MCF 10A (cell line): ENCODE measurements around the gene GSG1L. TPM values are rescaled to one million over a fixed set of nuclear protein-coding genes. Genes with fewer than 3 reads are reported as not detected.

Source experiments
- BruUV-seq: library from RNA; stranded (reverse); fragments of 400-500 nt; replicated peaks from 2 replicates; lab custom pipeline; 2021; lab: Mats Ljungman, UMichigan
- CTCF ChIA-PET: fragments of 300-600 bp; sonication (Branson Sonifier 250); formaldehyde crosslinking; extraction: SDS; loops from one replicate; lab custom pipeline; 2021; ENCODE audit warnings: antibody characterized with exemption, inconsistent platforms; lab: Yijun Ruan, JAX
- POLR2A ChIA-PET: fragments of 300-600, 350-650 bp; sonication (Branson Sonifier 250); formaldehyde crosslinking; extraction: SDS; loops from one replicate; lab custom pipeline; 2020; ENCODE audit warnings: antibody characterized with exemption, inconsistent platforms; lab: Yijun Ruan, JAX
- DNase-seq: peaks from one replicate; pipeline ENCODE4 v3.0.0-alpha.2; 2018; ENCODE audit not compliant: unreplicated experiment
- H3K27ac Mint-ChIP-seq: one replicate; pipeline ENCODE4 v1.8.0; 2022; ENCODE audit warnings: mild to moderate bottlenecking, low read depth, mixed read lengths; ENCODE audit not compliant: unreplicated experiment
- H3K27me3 Mint-ChIP-seq: one replicate; pipeline ENCODE4 v1.8.0; 2022; ENCODE audit warnings: mixed read lengths; ENCODE audit not compliant: insufficient read depth, unreplicated experiment
- H3K36me3 Mint-ChIP-seq: one replicate; pipeline ENCODE4 v1.8.0; 2022; ENCODE audit warnings: mild to moderate bottlenecking, moderate library complexity, mixed read lengths; ENCODE audit not compliant: insufficient read depth, unreplicated experiment
- H3K4me1 Mint-ChIP-seq: one replicate; pipeline ENCODE4 v1.8.0; 2022; ENCODE audit warnings: mixed read lengths; ENCODE audit not compliant: insufficient read depth, unreplicated experiment
- H3K4me3 Mint-ChIP-seq: one replicate; pipeline ENCODE4 v1.8.0; 2022; ENCODE audit warnings: mild to moderate bottlenecking, moderate library complexity, mixed read lengths; ENCODE audit not compliant: unreplicated experiment
- H3K9me3 Mint-ChIP-seq: one replicate; pipeline ENCODE4 v1.8.0; 2022; ENCODE audit warnings: mixed read lengths; ENCODE audit not compliant: unreplicated experiment
- intact Hi-C: fragments of 100-400 bp; cut with micrococcal nuclease; formaldehyde crosslinking; loops from 2 replicates; pipeline ENCODE4 v1.14.1; 2022
- total RNA-seq: library from RNA; stranded (reverse); gene quantifications from 2 replicates; pipeline ENCODE4 v1.2.3, GENCODE V29; 2022
- TF ChIP-seq, protein P1 (sequence below): fragments of 200-600 bp; IDR thresholded peaks from one replicate; pipeline ENCODE4 v1.8.0; 2022; ENCODE audit warnings: antibody characterized with exemption, mild to moderate bottlenecking; ENCODE audit not compliant: unreplicated experiment

Gene GSG1L
- total RNA-seq, 1 experiment from 2014 or later: not detected

DNA sequence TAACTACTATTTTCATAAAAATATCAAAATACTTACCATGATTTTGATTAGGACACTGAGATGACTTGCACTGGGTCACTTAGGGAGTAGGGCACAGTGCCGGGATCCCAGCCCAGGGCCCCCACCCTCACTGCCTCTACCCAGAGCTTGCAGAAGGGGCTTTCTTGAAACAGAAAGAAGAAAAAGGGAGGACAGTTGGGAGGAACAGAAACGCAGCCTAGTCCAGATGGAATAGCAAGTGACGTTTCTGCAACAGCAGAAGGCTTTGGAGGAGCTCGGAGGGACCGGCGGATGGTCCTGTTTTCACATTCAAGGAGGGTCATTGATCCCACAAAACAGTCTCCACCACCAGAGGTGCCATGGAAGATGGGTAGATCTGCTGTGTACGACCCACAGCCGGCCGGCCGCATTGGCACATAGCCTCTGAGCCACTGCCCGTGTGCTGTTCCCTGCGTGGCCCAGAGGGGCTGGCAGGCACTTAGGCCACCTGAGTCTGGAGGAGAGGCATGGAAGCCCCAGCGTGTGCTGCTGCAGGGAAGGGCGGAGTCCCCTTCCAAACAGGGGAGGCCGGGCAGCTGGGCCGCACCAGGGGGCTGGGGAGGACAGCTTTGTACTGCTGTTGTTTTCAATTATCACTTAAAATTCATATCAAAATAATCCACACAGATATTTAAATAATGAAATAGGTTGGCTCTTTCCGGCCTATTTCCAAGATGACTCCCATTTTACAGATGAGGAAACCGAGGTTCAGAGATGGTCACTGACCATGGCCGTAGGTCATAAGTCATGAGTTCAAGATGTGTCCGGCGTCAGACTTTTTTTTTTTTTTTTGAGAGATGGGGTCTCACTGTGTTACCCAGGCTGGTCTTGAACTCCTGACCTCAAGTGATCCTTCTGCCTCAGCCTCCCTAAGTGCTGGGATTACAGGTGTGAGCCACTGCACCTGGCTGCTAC lies 22.9 kb upstream of the GSG1L start:
- no TSS peak for BruUV-seq
- TF ChIP-seq, protein P1, sequence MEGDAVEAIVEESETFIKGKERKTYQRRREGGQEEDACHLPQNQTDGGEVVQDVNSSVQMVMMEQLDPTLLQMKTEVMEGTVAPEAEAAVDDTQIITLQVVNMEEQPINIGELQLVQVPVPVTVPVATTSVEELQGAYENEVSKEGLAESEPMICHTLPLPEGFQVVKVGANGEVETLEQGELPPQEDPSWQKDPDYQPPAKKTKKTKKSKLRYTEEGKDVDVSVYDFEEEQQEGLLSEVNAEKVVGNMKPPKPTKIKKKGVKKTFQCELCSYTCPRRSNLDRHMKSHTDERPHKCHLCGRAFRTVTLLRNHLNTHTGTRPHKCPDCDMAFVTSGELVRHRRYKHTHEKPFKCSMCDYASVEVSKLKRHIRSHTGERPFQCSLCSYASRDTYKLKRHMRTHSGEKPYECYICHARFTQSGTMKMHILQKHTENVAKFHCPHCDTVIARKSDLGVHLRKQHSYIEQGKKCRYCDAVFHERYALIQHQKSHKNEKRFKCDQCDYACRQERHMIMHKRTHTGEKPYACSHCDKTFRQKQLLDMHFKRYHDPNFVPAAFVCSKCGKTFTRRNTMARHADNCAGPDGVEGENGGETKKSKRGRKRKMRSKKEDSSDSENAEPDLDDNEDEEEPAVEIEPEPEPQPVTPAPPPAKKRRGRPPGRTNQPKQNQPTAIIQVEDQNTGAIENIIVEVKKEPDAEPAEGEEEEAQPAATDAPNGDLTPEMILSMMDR: no peak
- Mint-ChIP-seq H3K36me3 (peaks cover 12% of the 10 kb centered on the region), H3K9me3 (no peaks in the 10 kb centered on the region), H3K27me3 (no peaks in the 10 kb centered on the region), H3K4me1 (no peaks in the 10 kb centered on the region), H3K4me3 (no peak overlapping the region), H3K27ac (no peak overlapping the region)
- POLR2A ChIA-PET: no interaction called here
- intact Hi-C loops: no loop called here
- CTCF ChIA-PET: interaction anchor here (1.1 kb wide), 1 partner anchor 15 kb away, joined by 4 read pairs; no protein-coding TSS in a partner anchor
- no peak for DNase-seq

- intact Hi-C loops: no loop called here
- Mint-ChIP-seq H3K27ac (no peak overlapping the region), H3K36me3 (peaks cover 6% of the 10 kb centered on the region), H3K4me1 (no peaks in the 10 kb centered on the region), H3K4me3 (no peak overlapping the region), H3K9me3 (no peaks in the 10 kb centered on the region), H3K27me3 (no peaks in the 10 kb centered on the region)
- ChIA-PET CTCF (interaction anchor here (1.1 kb wide), 1 partner anchor 14 kb away, joined by 4 read pairs; no protein-coding TSS in a partner anchor), POLR2A (no interaction called here)
- BruUV-seq: no TSS peak
- no peak for DNase-seq
- TF ChIP-seq, protein P1: no peak
Observed at GRCh38 chr16:28085389-28086171, 22.1 kb upstream of the GSG1L start.

DNA sequence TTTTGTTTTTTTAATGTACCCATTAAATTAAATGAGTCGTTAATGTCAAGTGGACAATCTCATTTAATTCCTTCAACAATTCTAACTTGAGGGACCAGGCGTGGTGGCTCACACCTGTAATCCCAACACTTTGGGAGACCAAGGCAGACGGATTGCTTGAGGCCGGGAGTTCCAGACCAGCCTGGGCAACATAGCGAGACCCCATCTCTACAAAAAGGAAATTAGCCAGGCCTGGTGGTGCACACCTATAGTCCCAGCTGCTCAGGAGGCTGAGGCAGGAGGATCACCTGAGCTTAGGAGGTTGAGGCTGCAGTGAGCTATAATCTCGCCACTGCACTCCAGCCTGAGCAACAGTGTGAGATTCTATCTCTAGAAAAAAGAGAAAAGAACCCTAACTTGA lies 20.7 kb upstream of the GSG1L start:
- no peak for DNase-seq
- Mint-ChIP-seq H3K9me3 (no peaks in the 10 kb centered on the region), H3K4me1 (no peaks in the 10 kb centered on the region), H3K27me3 (no peaks in the 10 kb centered on the region), H3K4me3 (no peak overlapping the region), H3K36me3 (no peaks in the 10 kb centered on the region), H3K27ac (no peak overlapping the region)
- CTCF ChIA-PET: interaction anchor here (1.2 kb wide), 1 partner anchor 42 kb away, joined by 4 read pairs; no protein-coding TSS in a partner anchor
- BruUV-seq: no TSS peak
- TF ChIP-seq, protein P1: no peak
- intact Hi-C loops: no loop called here
- POLR2A ChIA-PET: no interaction called here

- no peak overlapping the region for H3K4me3 Mint-ChIP-seq
- ChIA-PET CTCF (interaction anchor here (0.7 to 0.8 kb wide), 3 partner anchors 11 to 110 kb away, joined by 3 to 4 read pairs (median 3); no protein-coding TSS in a partner anchor), POLR2A (no interaction called here)
- intact Hi-C loops: no loop called here
- H3K27me3 Mint-ChIP-seq: no peaks in the 10 kb centered on the region
- no TSS peak for BruUV-seq
- H3K4me1 Mint-ChIP-seq: no peaks in the 10 kb centered on the region
- H3K9me3 Mint-ChIP-seq: no peaks in the 10 kb centered on the region
- H3K27ac Mint-ChIP-seq: no peak overlapping the region
- no peak for DNase-seq
- no peaks in the 10 kb centered on the region for H3K36me3 Mint-ChIP-seq
- TF ChIP-seq, protein P1: no peak
Observed at GRCh38 chr16:28082624-28083023, 19.1 kb upstream of the GSG1L start.
